ENCODE data around the gene LAPTM5.

GRCh38 chr1:30723331-30723755, 34.2 kb downstream of the LAPTM5 start, which contains the start of gene MATN1:
- no peak for TF ChIP-seq MYC (IDR thresholded peaks at IDR 0.05; ENCODE audit: low read depth, low read length)
- TF ChIP-seq CTCF (IDR thresholded peaks at IDR 0.05; ENCODE audit: low read depth, low read length), result no peak
- TF ChIP-seq POLR2A (IDR thresholded peaks at IDR 0.05; ENCODE audit: extremely low read depth, insufficient read length), result no peak
- TF ChIP-seq, protein P1, sequence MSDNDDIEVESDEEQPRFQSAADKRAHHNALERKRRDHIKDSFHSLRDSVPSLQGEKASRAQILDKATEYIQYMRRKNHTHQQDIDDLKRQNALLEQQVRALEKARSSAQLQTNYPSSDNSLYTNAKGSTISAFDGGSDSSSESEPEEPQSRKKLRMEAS (IDR thresholded peaks at IDR 0.05; ENCODE audit: low read depth, low read length), result no peak
